Natural killer cell treated with Interleukin-12 subunit alpha and Interleukin-12 subunit beta and Interleukin-15 and Interleukin-18, amount 100 ng/mL, for 72 hours (primary cell): ENCODE data around the gene GEMIN7. TPM values are rescaled to one million over a fixed set of nuclear protein-coding genes. Genes with fewer than 3 reads are reported as not detected.
A peak's percentile ranks its signal among the peaks of the same experiment; 100 is the strongest.

Experiments
- ATAC-seq, 2 donors: fragments of 150-1000 bp; cut with Tn5 transposase in 1 of 2; sonication (Bioruptor Pico), chemical (Tn5 transposase) in 1 of 2; 2 replicates each; pipeline ENCODE4 v1.10.0; 2021
- DNase-seq: peaks from one replicate; pipeline ENCODE4 v3.0.0; 2022; ENCODE audit warnings: low spot score
- H3K27ac Mint-ChIP-seq, 2 donors: 1 replicate in 1 of 2; 2 replicates in 1 of 2; pipeline ENCODE4 v1.8.0; 2022; ENCODE audit warnings: mixed read lengths in 2 of 2, mild to moderate bottlenecking in 1 of 2, moderate library complexity in 1 of 2
- H3K27me3 Mint-ChIP-seq, 2 donors: 1 replicate in 1 of 2; 2 replicates in 1 of 2; pipeline ENCODE4 v1.8.0; 2022; ENCODE audit warnings: mixed read lengths in 2 of 2
- H3K36me3 Mint-ChIP-seq: one replicate; pipeline ENCODE4 v1.8.0; 2022; ENCODE audit warnings: mixed read lengths
- H3K4me1 Mint-ChIP-seq, 2 donors: 1 replicate in 1 of 2; 2 replicates in 1 of 2; pipeline ENCODE4 v1.8.0; 2022; ENCODE audit warnings: low read depth in 2 of 2, mixed read lengths in 2 of 2, mild to moderate bottlenecking in 1 of 2
- H3K4me3 Mint-ChIP-seq: one replicate; pipeline ENCODE4 v1.8.0; 2022; ENCODE audit warnings: mixed read lengths
- H3K9me3 Mint-ChIP-seq: 2 replicates; pipeline ENCODE4 v1.8.0; 2022; ENCODE audit warnings: mixed read lengths
- total RNA-seq, 2 donors: library from RNA; stranded (reverse); gene quantifications; one replicate each; pipeline ENCODE4 v1.2.3, GENCODE V29; 2022

Gene GEMIN7
- total RNA-seq, 2 donors from 2014 or later: 59.0 TPM

GRCh38 chr19:45049073-45049736 is 29.9 kb upstream of the GEMIN7 start:
- no peak for ATAC-seq
- peak overlapping the region in 1 of 2 donors; percentile 49 for H3K27ac Mint-ChIP-seq

GRCh38 chr19:45050036-45050435 is 29.0 kb upstream of the GEMIN7 start:
- Mint-ChIP-seq H3K9me3 (no peaks in the 10 kb centered on the region), H3K4me1 (peaks cover 36 to 46% of the 10 kb centered on the region in 2 donors), H3K4me3 (no peak overlapping the region), H3K36me3 (peaks cover 5% of the 10 kb centered on the region), H3K27me3 (no peaks in the 10 kb centered on the region), H3K27ac (peak overlapping the region in 1 of 2 donors; percentile 49)
- ATAC-seq: no peak
- no peak for DNase-seq

More at GRCh38 chr19:45049073-45049736, 29.9 kb upstream of the GEMIN7 start:
- H3K36me3 Mint-ChIP-seq: peaks cover 5% of the 10 kb centered on the region
- H3K4me3 Mint-ChIP-seq: no peak overlapping the region
- H3K4me1 Mint-ChIP-seq: peaks cover 40 to 47% of the 10 kb centered on the region in 2 donors
- DNase-seq: no peak
- no peaks in the 10 kb centered on the region for H3K9me3 Mint-ChIP-seq
- H3K27me3 Mint-ChIP-seq: no peaks in the 10 kb centered on the region

- peaks cover 16 to 29% of the 10 kb centered on the region in 2 donors for H3K4me1 Mint-ChIP-seq
- no peaks in the 10 kb centered on the region for H3K36me3 Mint-ChIP-seq
- no peak overlapping the region for H3K27ac Mint-ChIP-seq
- DNase-seq (no peak), ATAC-seq (no peak)
- no peaks in the 10 kb centered on the region for H3K27me3 Mint-ChIP-seq
- H3K9me3 Mint-ChIP-seq: no peaks in the 10 kb centered on the region
- no peak overlapping the region for H3K4me3 Mint-ChIP-seq
Observed at GRCh38 chr19:45051929-45052579, 27.0 kb upstream of the GEMIN7 start.

GRCh38 chr19:45056831-45057230 is 22.2 kb upstream of the GEMIN7 start:
- no peak overlapping the region for H3K4me3 Mint-ChIP-seq
- H3K27ac Mint-ChIP-seq: no peak overlapping the region
- ATAC-seq (no peak), DNase-seq (no peak)
- no peaks in the 10 kb centered on the region for H3K27me3 Mint-ChIP-seq
- H3K4me1 Mint-ChIP-seq: peaks cover 5 to 21% of the 10 kb centered on the region in 2 donors
- H3K9me3 Mint-ChIP-seq: no peaks in the 10 kb centered on the region
- peaks cover 5% of the 10 kb centered on the region for H3K36me3 Mint-ChIP-seq

- peaks cover 5% of the 10 kb centered on the region for H3K36me3 Mint-ChIP-seq
Observed at GRCh38 chr19:45057444-45057843, 21.6 kb upstream of the GEMIN7 start.

GRCh38 chr19:45058622-45059159 is 20.4 kb upstream of the GEMIN7 start:
- Mint-ChIP-seq H3K27ac (no peak overlapping the region), H3K4me3 (no peak overlapping the region), H3K4me1 (peaks cover 5 to 17% of the 10 kb centered on the region in 2 donors), H3K9me3 (no peaks in the 10 kb centered on the region), H3K36me3 (peaks cover 5% of the 10 kb centered on the region), H3K27me3 (no peaks in the 10 kb centered on the region)
- DNase-seq: no peak
- no peak for ATAC-seq

More at GRCh38 chr19:45057444-45057843, 21.6 kb upstream of the GEMIN7 start:
- DNase-seq (no peak), ATAC-seq (no peak)
- no peaks in the 10 kb centered on the region for H3K27me3 Mint-ChIP-seq
- H3K4me3 Mint-ChIP-seq: no peak overlapping the region
- H3K9me3 Mint-ChIP-seq: no peaks in the 10 kb centered on the region
- peaks cover 5 to 17% of the 10 kb centered on the region in 2 donors for H3K4me1 Mint-ChIP-seq
- H3K27ac Mint-ChIP-seq: no peak overlapping the region

- H3K4me1 Mint-ChIP-seq: peaks cover 5 to 17% of the 10 kb centered on the region in 2 donors
- H3K36me3 Mint-ChIP-seq: peaks cover 5% of the 10 kb centered on the region
- H3K27me3 Mint-ChIP-seq: no peaks in the 10 kb centered on the region
- peak; percentile 75 to 81 for ATAC-seq
- no peaks in the 10 kb centered on the region for H3K9me3 Mint-ChIP-seq
- no peak overlapping the region for H3K4me3 Mint-ChIP-seq
- H3K27ac Mint-ChIP-seq: peak overlapping the region in 1 of 2 donors; percentile 51
- peak; percentile 80 for DNase-seq
Observed at GRCh38 chr19:45059258-45059965, 19.6 kb upstream of the GEMIN7 start.

- Mint-ChIP-seq H3K4me3 (no peak overlapping the region), H3K9me3 (no peaks in the 10 kb centered on the region), H3K27ac (no peak overlapping the region), H3K36me3 (peaks cover 5% of the 10 kb centered on the region), H3K27me3 (no peaks in the 10 kb centered on the region), H3K4me1 (peaks cover 5 to 17% of the 10 kb centered on the region in 2 donors)
- DNase-seq (no peak), ATAC-seq (no peak)
Observed at GRCh38 chr19:45061965-45062364, 17.1 kb upstream of the GEMIN7 start.

- Mint-ChIP-seq H3K27me3 (no peaks in the 10 kb centered on the region), H3K36me3 (peaks cover 5% of the 10 kb centered on the region), H3K4me1 (peaks cover 5 to 9% of the 10 kb centered on the region in 2 donors), H3K9me3 (no peaks in the 10 kb centered on the region), H3K4me3 (no peak overlapping the region), H3K27ac (no peak overlapping the region)
- DNase-seq (no peak), ATAC-seq (no peak)
Observed at GRCh38 chr19:45063851-45064801, 14.9 kb upstream of the GEMIN7 start.

- ATAC-seq (no peak), DNase-seq (no peak)
- no peaks in the 10 kb centered on the region for H3K27me3 Mint-ChIP-seq
- no peaks in the 10 kb centered on the region for H3K9me3 Mint-ChIP-seq
- H3K27ac Mint-ChIP-seq: no peak overlapping the region
- no peaks in the 10 kb centered on the region for H3K36me3 Mint-ChIP-seq
- H3K4me1 Mint-ChIP-seq: peaks cover 0 to 2% of the 10 kb centered on the region in 2 donors
- no peak overlapping the region for H3K4me3 Mint-ChIP-seq
Observed at GRCh38 chr19:45066921-45067661, 12.0 kb upstream of the GEMIN7 start.

GRCh38 chr19:45068041-45068440 is 11.0 kb upstream of the GEMIN7 start:
- DNase-seq (no peak), ATAC-seq (no peak)
- H3K9me3 Mint-ChIP-seq: no peaks in the 10 kb centered on the region
- H3K27me3 Mint-ChIP-seq: no peaks in the 10 kb centered on the region
- no peaks in the 10 kb centered on the region for H3K36me3 Mint-ChIP-seq
- H3K4me3 Mint-ChIP-seq: no peak overlapping the region
- H3K4me1 Mint-ChIP-seq: peaks cover 0 to 2% of the 10 kb centered on the region in 2 donors
- H3K27ac Mint-ChIP-seq: no peak overlapping the region

GRCh38 chr19:45069056-45069455 is 10.0 kb upstream of the GEMIN7 start:
- H3K27me3 Mint-ChIP-seq: no peaks in the 10 kb centered on the region
- no peaks in the 10 kb centered on the region for H3K36me3 Mint-ChIP-seq
- no peaks in the 10 kb centered on the region for H3K9me3 Mint-ChIP-seq
- H3K4me1 Mint-ChIP-seq: peaks cover 0 to 2% of the 10 kb centered on the region in 2 donors
- no peak overlapping the region for H3K27ac Mint-ChIP-seq
- H3K4me3 Mint-ChIP-seq: no peak overlapping the region
- DNase-seq (no peak), ATAC-seq (no peak)
